HG03342 (cell line): ENCODE measurements around the gene TMEM151B.

Source experiments
- ATAC-seq: cut with Tn5 transposase; IDR thresholded peaks from one replicate; pipeline ENCODE4 v1.9.1; 2021; ENCODE audit warnings: mild to moderate bottlenecking, moderate library complexity; ENCODE audit not compliant: unreplicated experiment

TMEM151B gene

GRCh38 chr6:44262467-44263353 is 7.5 kb upstream of the TMEM151B start:
- ATAC-seq = no peak

GRCh38 chr6:44263354-44264100 is 6.7 kb upstream of the TMEM151B start:
- peak; percentile 24 for ATAC-seq

DNA sequence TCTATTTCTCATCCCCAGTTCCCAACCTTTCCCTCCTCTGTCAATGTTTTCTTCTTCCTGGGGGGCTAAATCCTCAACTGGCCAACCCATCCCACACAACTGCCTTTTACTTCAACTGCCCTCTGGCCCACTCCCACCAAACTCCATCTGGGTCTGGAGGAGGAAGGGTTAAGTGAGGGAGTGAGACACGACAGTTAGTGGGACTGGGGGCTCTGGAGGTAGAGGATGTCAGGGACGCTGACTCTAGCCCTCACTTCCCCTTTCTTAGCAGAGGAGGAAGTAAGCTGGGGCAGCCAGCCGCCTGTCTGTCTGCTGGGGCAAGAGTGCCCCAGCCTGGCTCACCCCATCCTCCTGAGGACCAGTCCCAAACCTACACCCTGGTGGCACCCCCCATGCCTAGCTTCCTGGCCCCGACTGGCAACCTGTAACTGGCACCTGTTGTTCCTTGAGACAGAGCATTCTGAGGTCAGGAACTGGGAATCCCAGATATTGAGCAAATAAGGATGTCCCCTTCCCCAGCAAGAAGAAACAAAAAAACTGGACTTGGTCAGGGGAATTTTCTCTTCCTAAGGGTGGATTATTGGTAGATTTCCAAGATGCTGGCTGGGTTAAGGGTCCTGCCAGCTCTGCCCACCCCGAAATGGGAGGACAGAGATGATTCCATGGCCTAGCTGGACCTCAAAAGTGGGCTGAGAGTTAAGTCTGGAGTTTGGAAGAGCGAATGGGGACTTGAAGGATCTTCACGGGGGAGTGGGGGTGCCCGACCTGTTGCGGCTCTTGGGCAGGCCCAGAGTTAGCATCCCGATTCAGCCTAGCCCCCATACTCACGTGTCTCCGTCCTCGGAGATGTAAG is 5.9 kb upstream of the TMEM151B start:
- ATAC-seq = peak; percentile 34

GRCh38 chr6:44265007-44265721 is 5.1 kb upstream of the TMEM151B start, which contains the start of gene NFKBIE:
NFKBIE (minus strand) TSS chr6:44265551; CDS start chr6:44265346, 205 bp downstream.
- ATAC-seq = peak; percentile 37

GRCh38 chr6:44265722-44266233 is 4.5 kb upstream of the TMEM151B start:
- no peak for ATAC-seq

GRCh38 chr6:44266347-44266746 is 3.9 kb upstream of the TMEM151B start:
- ATAC-seq = peak; percentile 27

- no peak for ATAC-seq
Observed at GRCh38 chr6:44267252-44267651, 3.0 kb upstream of the TMEM151B start.

DNA sequence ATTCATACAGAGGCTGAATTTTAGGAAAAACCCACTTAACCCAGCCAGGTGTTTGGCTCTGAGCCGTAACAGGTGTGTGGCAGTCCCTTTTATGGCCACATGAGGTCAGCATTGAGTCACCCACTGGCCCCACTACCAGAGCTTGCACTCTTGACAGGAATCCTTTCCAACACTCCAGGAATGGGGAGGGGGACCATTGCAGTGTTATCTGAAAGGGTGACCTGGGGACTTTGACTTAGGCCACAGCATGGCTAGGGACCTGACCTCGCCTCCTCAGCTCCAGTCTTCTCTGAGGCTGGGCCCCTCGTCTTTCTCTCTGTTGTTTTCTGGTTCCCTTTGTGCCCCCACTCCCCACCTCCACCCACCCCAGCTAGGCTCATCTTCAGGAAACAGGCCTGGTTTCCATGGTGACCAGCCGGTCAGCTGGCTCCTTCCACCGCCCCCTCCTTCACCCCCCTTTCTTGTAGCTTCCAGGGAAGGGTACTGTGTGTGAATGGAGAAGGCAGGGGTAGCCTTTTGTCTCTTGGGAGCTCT is 2.1 kb upstream of the TMEM151B start:
- ATAC-seq = no peak

GRCh38 chr6:44269178-44269920 is 901 bp upstream of the TMEM151B start:
- ATAC-seq = no peak

- ATAC-seq = no peak
Observed at GRCh38 chr6:44270526-44271405, 516 bp downstream of the TMEM151B start.

- ATAC-seq = no peak
Observed at GRCh38 chr6:44271406-44271723, 1.1 kb downstream of the TMEM151B start.

GRCh38 chr6:44271914-44272313 is 1.7 kb downstream of the TMEM151B start:
- no peak for ATAC-seq

GRCh38 chr6:44272529-44272928 is 2.3 kb downstream of the TMEM151B start:
- ATAC-seq = no peak

DNA sequence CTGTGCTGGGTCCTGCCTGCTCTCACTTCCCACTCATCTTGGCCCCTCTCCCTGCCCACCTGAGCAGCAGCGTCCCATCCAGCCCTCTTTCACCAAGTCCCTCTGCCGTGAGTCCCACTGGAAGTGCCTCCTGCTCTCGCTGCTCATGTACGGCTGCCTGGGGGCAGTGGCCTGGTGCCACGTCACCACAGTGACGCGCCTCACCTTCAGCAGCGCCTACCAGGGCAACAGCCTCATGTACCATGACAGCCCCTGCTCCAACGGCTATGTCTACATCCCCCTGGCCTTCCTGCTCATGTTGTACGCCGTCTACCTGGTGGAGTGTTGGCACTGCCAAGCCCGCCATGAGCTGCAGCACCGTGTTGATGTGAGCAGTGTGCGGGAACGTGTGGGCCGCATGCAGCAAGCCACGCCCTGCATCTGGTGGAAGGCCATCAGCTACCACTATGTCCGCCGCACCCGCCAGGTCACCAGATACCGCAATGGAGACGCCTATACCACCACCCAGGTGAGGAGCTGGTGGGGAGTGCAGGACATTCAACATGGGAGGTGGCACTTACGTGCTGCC is 2.8 kb downstream of the TMEM151B start:
- no peak for ATAC-seq

- ATAC-seq = no peak
Observed at GRCh38 chr6:44273617-44274016, 3.4 kb downstream of the TMEM151B start.

GRCh38 chr6:44275271-44275748 is 5.1 kb downstream of the TMEM151B start:
- ATAC-seq = no peak

DNA sequence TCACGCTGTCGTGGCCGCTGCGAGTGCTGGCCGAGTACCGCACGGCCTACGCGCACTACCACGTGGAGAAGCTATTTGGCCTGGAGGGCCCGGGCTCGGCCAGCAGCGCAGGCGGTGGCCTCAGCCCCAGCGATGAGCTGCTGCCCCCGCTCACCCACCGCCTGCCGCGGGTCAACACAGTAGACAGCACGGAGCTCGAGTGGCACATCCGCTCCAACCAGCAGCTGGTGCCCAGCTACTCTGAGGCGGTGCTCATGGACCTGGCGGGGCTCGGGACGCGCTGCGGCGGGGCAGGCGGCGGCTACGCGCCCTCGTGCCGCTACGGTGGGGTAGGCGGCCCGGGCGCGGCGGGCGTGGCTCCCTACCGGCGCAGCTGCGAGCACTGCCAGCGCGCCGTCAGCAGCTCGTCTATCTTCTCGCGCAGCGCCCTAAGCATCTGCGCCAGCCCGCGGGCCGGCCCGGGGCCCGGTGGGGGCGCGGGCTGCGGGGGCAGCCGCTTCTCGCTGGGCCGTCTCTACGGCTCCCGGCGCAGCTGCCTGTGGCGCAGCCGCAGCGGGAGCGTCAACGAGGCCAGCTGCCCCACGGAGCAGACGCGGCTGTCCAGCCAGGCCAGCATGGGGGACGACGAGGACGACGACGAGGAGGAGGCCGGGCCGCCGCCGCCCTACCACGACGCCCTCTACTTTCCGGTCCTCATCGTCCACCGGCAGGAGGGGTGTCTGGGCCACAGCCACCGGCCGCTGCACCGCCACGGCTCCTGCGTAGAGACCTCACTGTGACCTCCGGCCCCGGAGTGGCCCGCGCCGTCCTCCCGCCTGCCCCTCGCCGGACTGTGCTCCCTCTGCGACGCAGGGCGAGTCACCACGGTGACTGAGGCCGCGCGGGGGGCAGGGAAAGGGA is 5.7 kb downstream of the TMEM151B start:
- ATAC-seq = no peak
